HG03045 (cell line): ENCODE results near the gene TNS4.

Source experiments
- ATAC-seq: cut with Tn5 transposase; IDR thresholded peaks from one replicate; pipeline ENCODE4 v1.9.1; 2021; ENCODE audit warnings: mild to moderate bottlenecking, moderate library complexity; ENCODE audit not compliant: unreplicated experiment

The TNS4 gene

DNA sequence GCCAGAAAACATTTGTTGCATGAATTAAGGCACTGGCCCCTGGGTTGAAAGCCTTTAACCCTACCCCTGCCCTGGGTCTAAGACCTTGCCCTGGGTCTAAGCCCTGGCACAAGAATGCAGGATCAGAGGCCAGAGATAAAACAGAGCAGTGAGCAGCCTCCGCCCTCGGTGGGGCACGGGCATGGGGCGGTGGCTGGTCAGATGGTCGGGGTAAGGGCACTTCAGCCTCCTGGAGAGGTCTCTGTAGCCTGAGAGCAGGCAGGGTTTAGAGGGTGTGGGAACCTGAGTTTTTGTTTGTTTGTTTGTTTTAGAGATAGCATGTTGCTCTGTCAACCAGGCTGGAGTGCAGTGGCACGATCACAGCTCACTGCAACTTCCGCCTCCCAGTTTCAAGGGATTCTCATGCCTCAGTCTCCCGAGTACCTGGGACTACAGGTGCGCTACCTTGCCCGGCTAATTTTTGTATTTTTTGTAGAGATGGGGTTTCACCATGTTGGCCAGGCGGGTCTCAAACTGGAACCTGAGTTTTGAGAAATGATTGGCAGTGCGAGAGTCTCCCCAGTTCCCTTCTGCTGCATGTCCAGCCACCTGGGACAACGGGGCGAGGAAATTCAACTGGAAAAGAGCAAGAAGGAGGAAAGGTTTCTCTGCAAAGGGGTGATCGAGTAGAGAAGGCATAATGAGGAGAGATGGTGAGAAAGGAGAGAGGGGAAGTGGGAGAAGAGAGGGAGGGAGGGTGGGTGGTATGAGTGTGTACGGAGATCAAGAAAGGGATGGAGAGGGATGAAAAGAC lies 27.7 kb downstream of the TNS4 start:
- no peak for ATAC-seq

DNA sequence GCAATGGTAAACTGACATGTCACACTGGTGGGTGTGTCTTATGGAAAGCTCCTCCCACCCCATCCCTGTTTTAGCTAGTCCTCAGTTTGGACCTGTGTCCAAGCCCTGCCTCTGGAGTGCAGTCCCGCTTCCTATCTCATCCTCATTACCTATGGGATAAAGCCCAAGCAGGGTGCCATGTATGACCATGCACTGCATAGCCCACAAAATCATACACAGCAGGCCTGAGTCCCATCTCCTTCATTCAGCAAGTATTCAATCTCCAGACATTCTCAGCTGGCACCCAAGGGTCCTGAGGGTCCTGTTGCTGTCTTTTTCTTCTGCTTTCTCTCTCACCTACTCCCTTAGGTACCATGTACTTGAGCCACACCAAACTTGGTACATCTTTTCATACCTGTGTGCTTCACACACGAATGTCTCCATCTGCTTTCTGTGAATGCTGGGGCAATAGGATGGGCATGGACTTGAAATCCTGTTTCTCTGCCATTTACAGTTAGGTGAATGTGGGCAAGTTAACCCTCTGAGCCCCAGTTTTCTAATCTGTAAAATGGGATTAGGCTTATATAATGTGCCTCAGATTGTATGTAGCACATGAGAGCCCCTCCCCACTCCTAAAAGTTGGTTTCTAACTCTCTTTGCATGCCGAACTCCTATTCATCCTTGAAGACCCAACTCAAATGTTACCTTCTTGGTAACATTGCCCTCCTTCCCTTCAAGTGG lies 28.5 kb downstream of the TNS4 start:
- ATAC-seq: no peak

DNA sequence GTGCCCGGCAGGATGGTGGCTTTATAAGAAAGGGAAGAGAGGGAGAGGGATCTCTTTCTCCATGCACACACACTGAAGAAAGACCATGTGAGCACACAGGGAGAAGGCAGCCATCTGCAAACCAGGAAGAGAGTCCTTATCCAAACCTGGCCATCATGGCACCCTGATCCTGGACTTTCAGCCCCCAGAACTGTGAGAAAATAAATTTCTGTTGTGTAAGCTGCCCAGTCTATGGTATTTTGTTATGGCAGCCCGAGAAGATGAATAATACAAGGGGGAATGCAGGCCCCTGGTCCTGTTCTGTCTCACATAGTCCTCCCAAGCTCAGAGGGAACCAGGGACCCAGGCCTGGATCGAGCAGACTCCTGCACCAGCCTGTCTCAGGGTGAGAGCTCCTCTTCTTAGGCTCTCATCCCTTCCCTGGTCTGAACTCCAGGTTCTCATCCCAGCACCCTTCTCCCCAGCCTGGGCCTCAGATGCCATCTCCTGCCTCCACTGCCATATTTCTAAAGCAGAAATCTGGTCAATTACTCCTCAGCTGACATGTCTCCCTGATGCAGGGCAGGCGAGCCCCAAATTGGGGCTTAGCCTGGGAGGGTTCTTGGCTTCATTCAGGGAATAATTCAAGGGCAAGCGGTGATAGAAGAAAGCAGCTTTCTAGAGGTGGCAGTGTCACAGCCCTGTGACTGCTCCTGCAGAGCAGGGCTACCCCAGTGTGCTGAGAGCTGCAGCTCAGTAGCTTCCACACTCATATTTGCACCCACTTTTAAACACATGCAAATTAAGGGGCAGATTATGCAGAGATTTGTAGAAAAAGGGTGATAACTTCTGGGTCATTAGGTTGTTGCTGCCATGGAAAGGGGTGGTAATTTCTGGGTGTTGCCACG lies 29.3 kb downstream of the TNS4 start:
- no peak for ATAC-seq

DNA sequence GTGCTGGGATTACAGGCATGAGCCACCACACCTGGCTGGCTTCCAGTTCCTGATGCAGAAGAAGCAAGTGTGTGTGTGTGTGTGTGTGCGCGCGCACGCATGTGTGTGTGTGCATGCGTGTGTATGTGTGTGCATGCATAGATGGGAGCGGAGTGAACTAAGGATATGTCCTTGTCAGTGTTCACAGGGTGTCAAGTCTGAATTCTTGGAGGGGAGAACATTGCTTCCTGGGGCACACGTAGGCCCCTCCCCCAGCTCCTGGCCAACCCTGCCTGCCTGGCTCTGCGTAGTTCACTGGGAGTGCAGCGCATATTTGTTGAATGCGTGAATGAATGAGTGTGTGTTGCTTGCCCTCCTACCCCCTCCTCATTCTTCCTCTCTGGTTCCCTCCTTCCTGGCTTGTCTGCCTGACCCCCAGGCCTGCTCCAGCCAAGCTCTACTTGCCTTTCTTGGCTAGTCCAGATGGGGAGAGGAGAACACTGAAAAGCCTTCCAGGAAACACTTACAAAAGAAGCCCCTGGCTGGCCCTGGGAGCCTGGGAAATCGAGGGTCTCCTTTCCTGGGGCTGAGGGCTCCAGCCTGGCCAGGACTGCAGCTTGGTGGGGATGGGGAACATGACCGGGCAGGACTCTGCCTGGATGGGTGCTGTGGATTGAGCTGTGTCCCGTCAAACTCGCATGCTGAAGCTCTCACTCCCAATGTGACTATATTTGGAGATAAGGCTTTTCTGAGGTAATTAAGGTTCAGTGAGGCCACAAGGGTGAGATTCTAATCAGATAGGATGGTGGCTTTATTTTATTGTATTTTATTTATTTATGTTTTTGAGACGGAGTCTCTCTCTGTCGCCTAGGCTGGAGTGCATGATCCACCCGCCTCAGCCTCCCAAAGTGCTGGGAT lies 30.2 kb downstream of the TNS4 start:
- ATAC-seq: no peak

DNA sequence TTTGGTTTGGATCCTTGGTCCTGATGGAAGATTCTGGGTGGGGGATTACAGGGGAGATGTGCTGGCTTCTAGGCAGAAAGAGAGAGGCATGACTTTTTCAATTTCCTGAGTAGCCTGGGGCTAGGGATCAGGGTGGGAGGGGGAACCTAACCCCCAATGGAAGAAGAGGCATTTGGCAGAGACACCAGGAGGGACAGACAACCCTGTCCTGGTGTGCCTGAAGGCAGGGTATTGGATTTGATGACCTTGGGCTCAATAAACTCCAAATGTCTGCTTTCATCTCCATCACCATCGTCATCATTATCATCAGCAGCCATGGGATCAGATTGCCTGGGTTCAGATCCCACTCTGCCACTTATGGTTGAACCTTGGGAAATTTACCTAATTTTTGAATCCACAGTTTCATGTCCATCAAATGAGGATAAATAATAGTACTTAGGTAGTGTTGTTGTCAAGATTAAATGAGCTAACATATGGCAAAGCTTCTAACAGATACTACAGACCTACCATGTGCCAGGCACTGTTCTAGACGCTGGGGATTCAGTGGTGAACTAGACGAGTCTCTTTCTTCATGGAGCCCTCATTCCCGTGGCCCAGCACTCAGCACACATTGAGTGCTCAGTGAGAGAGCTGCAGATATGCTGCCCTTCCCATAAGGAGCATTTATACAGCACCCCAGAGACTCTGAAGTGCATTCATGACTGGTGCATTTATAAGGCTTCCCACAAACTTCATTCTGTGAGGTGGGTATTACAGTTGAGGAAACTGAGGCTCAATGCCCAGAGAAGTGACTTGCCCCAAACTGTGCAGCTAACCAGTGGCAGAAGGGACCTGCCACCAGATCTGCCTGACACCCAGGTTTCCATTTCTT lies 31.4 kb downstream of the TNS4 start:
- no peak for ATAC-seq

DNA sequence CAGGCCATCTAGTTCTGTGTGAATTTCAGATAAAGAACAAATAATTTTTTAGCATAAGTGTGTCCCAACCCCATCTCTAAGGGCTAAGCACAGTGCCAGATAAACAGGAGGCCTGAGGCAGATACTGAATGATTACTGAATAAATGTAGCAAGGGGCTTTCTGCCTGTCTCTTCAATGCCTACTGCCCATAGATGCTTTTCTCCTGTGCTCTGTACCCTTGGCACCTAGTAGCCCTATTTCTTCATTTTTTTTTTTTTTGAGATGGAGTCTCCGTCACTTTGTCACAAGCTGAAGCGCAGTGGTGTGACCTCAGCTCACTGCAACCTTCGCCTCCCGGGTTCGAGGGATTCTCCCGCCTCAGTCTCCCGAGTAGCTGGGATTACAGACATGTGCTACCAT lies 32.9 kb downstream of the TNS4 start:
- ATAC-seq: no peak

DNA sequence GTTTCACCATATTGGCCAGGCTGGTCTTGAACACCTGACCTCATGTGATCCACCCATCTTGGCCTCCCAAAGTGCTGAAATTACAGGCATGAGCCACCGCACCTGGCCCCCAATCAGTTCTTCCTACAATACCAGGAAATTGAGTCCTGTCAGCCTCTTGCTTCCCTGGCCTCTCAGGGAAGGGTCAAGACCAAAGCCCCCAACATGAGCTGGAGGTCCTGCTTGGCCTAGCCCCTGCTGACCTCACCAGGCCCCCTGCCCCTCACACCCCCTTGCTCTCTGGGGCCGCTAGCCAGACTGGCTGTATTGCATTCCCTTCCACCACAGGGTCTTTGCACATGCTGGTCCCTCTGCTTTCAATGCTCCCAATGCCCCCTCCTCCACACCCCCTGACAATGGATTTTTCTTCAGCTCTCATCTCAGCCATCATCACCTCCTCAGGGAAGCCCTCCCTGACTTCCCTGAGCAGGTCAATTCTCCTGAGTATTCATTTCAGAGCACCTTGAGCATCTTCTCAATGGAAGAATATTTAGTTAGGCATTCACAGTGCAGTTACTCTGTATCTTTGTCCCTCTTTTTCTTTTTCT lies 34.0 kb downstream of the TNS4 start:
- ATAC-seq: no peak

DNA sequence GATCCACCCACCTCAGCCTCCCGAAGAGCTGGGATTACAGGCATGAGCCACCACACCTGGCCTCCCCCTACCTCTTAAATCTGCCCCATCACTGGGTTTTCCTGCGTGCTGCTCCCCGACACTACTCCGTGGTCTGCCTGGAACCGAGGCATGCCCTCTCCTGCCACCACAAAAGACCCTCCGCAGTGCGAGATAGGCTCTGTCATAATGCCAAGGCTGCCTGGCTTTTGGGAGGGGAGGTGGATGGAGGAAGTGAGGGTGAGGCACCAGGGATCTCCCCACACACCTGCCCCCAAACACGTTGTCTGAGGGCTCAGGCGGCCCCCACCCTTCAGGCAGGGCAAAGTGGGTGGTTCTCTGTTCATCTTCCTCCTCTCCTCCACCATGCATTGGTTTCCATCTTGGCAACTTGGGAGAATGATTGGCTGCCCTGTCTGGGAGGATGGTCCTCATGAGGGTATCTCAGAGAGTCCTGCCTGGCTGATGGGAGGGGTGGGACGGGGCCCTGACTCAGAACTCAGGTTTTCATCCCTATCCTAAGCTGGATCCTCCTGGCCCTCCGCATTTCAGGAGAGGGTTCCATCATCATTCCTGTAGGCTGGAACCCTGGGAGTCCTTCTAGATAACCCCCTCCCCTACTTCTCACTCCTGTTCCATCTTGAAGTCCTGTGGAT lies 35.0 kb downstream of the TNS4 start:
- ATAC-seq: no peak

DNA sequence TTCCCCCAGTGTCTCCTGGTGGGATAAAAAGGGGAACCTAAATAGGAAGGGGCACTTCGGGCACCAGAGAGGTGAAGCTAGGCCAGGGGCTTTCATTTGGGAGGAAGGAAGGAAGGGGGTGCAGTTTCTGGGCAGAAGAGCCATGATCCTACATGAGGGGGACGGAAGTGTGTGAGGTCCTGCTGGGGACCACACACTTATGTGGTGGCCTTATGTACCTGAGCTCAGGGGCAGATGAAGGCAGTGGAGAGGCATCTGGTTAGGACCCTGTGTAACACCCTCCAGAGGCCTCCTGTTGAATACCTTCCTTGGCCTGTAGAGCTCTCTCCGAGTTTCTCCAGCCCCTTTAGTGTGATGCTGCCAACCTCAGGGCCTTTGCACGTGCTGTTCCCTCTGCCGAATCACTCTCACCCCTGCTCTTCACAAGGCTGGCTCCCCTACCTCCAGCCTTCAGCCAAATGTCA lies 37.0 kb downstream of the TNS4 start:
- no peak for ATAC-seq

DNA sequence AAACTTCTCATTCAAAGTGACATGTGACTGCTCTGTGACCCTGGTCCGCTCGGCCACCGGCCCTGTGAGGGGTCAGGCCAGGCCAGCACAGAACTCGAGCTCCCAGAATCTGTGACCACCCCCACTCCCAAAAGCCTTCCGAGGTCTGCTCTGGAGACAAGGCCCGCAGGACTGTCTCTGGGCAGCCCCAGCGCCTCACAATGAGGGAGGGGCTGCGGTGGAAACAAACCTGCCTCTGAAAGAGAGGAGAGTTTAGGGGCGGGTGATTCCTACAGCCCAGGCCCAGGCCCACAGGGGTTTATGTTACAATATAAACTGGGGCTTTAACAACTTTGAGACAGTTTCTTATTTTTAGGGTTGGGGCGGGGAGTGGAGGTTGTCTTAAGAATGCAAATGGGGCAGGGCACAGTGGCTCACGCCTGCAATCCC lies 38.3 kb downstream of the TNS4 start:
- no peak for ATAC-seq

DNA sequence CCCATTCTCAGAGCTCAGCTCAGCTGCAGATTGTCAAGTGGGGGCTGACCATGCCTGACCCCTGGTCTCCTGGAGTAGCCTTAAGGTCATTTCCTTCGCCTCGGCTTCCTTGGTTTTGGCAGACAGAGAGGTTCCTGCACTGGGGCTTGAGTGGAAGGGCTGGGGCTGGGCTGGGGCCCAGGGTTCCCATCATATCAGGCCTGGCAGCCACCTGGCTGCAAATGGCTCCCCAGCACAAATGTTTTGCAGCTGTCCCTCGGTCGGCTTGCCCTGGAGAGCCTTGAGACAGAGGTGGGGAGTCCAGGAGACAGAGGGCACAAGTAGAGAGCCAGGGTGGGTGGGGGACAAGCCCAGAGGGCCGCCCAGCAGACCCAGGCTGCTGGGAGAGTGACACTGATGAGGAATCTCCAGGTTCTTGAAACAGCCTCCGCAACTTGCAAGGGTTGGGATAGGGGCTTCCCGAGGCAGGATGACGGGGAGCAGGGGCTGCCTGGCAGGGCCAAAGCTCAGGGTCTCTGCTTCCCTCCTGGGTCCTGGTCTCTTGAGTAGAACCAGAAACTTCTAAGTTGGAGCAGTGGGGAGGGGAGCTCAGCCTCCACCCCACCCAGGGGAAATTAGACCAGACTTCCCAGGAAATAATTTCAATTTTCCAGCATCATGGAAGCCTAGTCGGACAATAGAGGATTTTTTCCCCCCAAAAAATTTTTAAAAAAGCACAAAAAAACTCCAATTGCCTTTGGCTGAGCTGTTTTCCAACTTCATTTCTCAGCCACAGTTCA lies 38.9 kb downstream of the TNS4 start:
- no peak for ATAC-seq

DNA sequence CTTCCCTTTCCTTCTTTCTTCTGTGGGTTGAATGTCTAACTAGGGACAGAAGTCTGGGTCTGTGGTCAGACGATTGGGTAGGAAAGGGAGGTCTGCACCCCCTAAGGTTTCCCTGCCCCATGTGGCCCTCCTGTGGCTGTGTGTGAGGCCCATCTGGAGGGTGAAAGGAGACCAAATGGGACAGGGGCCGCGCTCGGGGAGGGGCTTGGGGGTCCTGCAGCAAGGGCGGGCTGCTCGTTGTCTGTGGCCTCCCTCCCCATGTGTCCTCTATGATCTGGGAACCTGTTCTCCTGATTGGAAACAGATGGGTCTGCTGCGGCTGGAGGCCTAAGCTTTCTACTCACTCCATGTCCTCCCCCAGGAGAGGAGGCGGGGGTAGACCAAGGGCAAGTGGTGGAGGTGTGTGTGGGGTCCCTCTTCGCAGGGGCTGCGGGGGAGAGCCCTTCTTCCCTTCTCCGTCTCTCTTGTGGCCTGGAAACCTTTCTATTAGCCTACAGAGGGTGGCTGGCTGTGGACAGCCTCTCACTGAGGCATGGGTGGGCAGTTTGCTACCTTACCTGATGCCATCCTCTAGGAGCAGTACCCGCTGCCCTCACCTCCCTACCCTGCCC lies 39.6 kb downstream of the TNS4 start:
- no peak for ATAC-seq

DNA sequence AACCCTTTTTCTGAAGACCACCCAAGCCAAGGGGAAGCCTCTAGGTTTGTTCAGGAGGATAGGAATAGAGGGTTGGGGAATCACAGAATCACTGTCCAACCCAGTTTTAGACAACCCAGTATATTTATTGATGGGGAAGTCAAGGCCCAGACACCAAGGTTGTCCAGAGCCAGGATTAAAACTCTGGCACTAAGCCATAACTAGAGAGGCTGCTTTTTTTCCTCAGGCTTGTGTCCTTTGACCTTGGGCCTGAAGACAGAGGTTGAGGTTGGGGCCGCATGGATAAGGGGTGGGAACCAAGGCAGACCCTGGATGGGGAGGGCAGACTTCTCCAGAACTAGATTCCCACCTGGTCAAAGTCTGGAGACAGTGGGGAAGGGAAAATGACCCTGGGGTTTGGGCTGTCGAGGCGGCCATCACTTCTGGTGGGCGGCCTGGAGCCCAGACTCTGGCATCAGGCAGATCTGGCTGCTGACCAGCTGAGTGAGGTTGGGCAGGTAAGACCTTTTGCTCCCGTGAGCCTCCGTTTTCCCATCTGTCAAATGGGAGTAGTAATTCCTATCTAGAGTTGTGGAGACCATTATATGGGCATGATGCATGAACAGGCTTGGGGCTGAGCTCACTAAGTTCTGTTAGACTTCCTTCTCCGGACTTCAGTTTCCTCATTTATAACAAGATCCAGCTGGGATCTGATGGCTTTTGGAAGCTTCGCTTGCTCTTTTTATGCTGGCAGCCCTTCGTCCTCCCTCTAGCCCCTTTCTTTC lies 40.3 kb downstream of the TNS4 start:
- no peak for ATAC-seq

DNA sequence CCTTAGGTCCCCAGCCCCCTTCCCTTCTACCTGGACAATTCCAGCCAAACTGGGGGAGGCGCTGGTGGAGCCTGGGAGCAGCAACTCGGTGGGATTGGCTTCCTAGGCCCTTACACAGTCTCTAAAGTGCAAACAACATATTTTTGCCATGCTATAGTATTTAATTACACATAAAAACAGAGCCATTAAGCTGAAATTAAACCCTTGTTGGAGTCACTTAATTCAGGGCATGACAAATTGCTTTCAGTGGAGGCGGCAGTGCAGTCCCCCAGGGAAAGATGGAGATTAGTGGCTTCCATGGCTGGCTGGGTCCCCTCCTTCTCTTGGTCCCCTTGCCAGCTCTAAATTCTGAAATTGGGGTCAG lies 40.8 kb downstream of the TNS4 start:
- no peak for ATAC-seq

DNA sequence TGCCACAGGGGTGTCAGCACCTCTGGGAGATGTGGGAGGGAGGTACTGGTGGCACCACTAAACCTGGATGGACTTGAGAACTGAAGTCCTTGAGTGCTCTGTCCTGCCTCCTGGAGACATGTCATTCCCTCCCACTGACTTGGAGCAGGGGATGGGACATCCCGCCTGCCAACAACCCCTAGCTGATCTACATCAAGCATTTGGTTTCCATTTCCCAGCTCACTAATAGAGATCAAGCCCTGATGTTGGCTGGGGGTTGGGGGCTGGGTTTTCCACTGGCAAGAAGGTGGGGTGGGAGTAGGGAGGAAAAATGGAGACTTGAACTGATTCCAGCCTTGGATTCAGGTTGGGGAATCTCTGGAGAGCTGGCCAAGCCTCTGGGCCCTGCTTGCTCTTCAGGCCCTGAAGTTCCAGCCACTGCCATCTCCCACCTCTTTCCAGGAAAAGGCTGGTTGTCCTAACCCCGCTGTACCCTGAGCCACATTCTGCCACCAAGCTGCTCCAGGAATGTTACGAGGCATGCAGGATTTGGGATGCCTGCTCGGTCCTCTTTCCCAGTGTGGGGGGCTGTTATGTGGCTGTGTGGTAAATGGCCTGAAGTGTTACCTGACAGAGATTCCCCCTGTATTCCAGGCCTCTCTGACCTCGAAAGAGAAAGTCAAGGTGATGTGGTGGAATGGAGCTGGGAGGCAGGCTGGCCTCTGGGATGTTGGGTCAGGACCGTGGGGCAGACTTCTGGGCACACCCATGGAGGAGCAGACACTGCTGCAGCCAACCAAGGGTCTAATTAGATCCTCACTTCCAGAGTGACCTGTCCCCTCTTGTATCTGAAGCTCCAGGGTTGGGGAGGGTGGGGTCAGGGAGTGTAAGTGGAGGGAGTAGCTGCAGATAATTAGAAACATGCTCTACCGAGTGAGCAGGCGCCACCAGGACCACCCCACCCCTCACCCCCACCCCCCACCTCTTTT lies 41.5 kb downstream of the TNS4 start:
- ATAC-seq: no peak
